Natural killer cell (primary cell): ENCODE measurements around the gene ATP11A. TPM values are rescaled to one million over a fixed set of nuclear protein-coding genes. Genes with fewer than 3 reads are reported as not detected.

Experiments
- ATAC-seq, 3 donors: fragments of 150-1000 bp in 2 of 3; fragments of 200-7000 bp in 1 of 3; cut with Tn5 transposase; 1 replicate in 1 of 3; 2 replicates in 2 of 3; pipeline ENCODE4 v1.10.0; 2021; ENCODE audit warnings: mild to moderate bottlenecking in 2 of 3, moderate library complexity in 2 of 3
- DNase-seq, 2 donors: peaks; one replicate each; pipeline versions ENCODE4 v3.0.0 to v3.0.0-alpha.2; 2013 to 2021; ENCODE audit warnings: mixed read lengths in 1 of 2
- H3K27ac ChIP-seq: one replicate; pipeline ENCODE4 v1.5.1; 2013; ENCODE audit warnings: mild to moderate bottlenecking, low read length
- H3K27me3 ChIP-seq: one replicate; pipeline ENCODE4 v1.6.1; 2013; ENCODE audit warnings: low read length; ENCODE audit not compliant: control insufficient read depth, insufficient read depth
- H3K36me3 ChIP-seq: one replicate; pipeline ENCODE4 v1.6.1; 2013; ENCODE audit warnings: low read length; ENCODE audit not compliant: control insufficient read depth, insufficient read depth
- H3K4me1 ChIP-seq: one replicate; pipeline ENCODE4 v1.6.1; 2013; ENCODE audit warnings: low read length; ENCODE audit not compliant: control insufficient read depth, insufficient read depth
- H3K4me3 ChIP-seq: one replicate; pipeline ENCODE4 v1.5.1; 2013; ENCODE audit warnings: low read length
- H3K9me3 ChIP-seq: one replicate; pipeline ENCODE4 v1.6.1; 2013; ENCODE audit warnings: low read length; ENCODE audit not compliant: control insufficient read depth, insufficient read depth
- H3K27ac Mint-ChIP-seq, 2 donors: one replicate each; pipeline ENCODE4 v1.8.0; 2022; ENCODE audit warnings: mild to moderate bottlenecking in 2 of 2, mixed read lengths in 2 of 2, moderate library complexity in 1 of 2
- H3K27me3 Mint-ChIP-seq, 2 donors: one replicate each; pipeline ENCODE4 v1.8.0; 2022; ENCODE audit warnings: low read depth in 2 of 2, mixed read lengths in 2 of 2
- H3K36me3 Mint-ChIP-seq: one replicate; pipeline ENCODE4 v1.8.0; 2022; ENCODE audit warnings: mixed read lengths
- H3K4me1 Mint-ChIP-seq, 2 donors: one replicate each; pipeline ENCODE4 v1.8.0; 2022; ENCODE audit warnings: mixed read lengths in 2 of 2
- H3K4me3 Mint-ChIP-seq: one replicate; pipeline ENCODE4 v1.8.0; 2022; ENCODE audit warnings: mild to moderate bottlenecking, moderate library complexity, mixed read lengths
- H3K9me3 Mint-ChIP-seq, 2 donors: one replicate each; pipeline ENCODE4 v1.8.0; 2022; ENCODE audit warnings: mixed read lengths in 2 of 2
- WGBS: methylation state at CpG from one replicate; pipeline ENCODE4 v1.1.7; 2013; ENCODE audit warnings: missing lambda C conversion rate; ENCODE audit not compliant: insufficient coverage; 5-methylcytosine and 5-hydroxymethylcytosine counted together
- intact Hi-C: fragments of 100-400 bp; cut with micrococcal nuclease; formaldehyde crosslinking; loops from one replicate; pipeline ENCODE4 v1.14.2; 2022
- total RNA-seq, 4 donors: library from RNA; stranded (reverse); fragments of 120-200 nt in 1 of 4; gene quantifications; one replicate each; pipeline versions ENCODE4 v1.2.3 to v1.2.4, GENCODE V29; 2013 to 2022
- TF ChIP-seq, protein P1 (sequence below): fragments of 200-600 bp; IDR thresholded peaks from one replicate; pipeline ENCODE4 v1.8.0; 2022; ENCODE audit warnings: antibody characterized with exemption

Gene ATP11A
- total RNA-seq, 3 donors from 2014 or later (not counting 1 experiment from before 2014, with no cell fraction given) = 47.1 to 68.6 (median 50.7) TPM

DNA sequence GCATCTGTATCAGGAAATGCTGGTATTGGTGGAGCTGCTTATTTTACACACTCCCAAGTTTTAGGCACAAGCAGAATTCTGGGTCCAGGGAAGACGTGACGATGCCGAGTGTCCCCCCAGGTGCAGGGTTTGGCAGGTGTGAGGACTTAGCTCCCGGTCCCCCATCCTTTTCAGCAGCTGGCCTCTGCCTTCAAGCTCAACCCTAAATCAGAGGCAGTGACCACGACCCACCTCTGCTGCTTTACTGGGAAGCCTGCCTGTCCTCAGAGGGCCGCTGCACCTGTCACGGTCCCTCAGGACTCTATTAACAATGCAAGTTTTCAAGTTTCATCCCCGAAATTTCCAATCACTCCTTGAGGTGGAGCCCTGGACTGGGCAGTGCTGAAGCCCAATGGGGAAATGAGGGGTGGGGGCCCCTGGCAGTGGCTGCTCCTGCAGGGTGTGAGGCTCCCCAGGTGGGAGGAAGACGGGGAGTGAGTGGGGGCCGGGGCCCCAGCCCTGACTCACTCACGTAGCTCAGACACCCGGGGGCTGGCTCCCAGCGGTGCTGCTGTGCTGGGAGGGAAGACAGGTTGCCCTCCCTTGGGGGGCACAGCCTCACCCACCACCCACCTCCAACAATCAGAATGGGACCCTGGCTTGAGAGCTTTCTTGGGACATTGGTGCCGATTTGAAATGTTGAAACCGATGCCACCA lies 186.6 kb downstream of the ATP11A start:
- ATAC-seq = no peak
- TF ChIP-seq, protein P1, sequence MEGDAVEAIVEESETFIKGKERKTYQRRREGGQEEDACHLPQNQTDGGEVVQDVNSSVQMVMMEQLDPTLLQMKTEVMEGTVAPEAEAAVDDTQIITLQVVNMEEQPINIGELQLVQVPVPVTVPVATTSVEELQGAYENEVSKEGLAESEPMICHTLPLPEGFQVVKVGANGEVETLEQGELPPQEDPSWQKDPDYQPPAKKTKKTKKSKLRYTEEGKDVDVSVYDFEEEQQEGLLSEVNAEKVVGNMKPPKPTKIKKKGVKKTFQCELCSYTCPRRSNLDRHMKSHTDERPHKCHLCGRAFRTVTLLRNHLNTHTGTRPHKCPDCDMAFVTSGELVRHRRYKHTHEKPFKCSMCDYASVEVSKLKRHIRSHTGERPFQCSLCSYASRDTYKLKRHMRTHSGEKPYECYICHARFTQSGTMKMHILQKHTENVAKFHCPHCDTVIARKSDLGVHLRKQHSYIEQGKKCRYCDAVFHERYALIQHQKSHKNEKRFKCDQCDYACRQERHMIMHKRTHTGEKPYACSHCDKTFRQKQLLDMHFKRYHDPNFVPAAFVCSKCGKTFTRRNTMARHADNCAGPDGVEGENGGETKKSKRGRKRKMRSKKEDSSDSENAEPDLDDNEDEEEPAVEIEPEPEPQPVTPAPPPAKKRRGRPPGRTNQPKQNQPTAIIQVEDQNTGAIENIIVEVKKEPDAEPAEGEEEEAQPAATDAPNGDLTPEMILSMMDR = no peak
- Histone ChIP-seq H3K4me3 (no peak overlapping the region), H3K36me3 (peaks cover 12% of the 10 kb centered on the region), H3K9me3 (peaks cover 17% of the 10 kb centered on the region), H3K27me3 (no peaks in the 10 kb centered on the region), H3K4me1 (peaks cover 32% of the 10 kb centered on the region), H3K27ac (no peak overlapping the region)
- peaks cover 26% of the 10 kb centered on the region in 2 donors for H3K4me1 Mint-ChIP-seq
- DNase-seq = no peak
- H3K4me3 Mint-ChIP-seq = no peak overlapping the region
- intact Hi-C loops = no loop called here
- H3K9me3 Mint-ChIP-seq = peaks cover 8 to 10% of the 10 kb centered on the region in 2 donors
- WGBS = 90% methylated on average over 15 of the region's 15 CpGs
- peaks cover 7% of the 10 kb centered on the region for H3K36me3 Mint-ChIP-seq
- H3K27me3 Mint-ChIP-seq = no peaks in the 10 kb centered on the region
- H3K27ac Mint-ChIP-seq = no peak overlapping the region

- no peak overlapping the region for H3K4me3 ChIP-seq
- H3K9me3 ChIP-seq = peaks cover 17% of the 10 kb centered on the region
- peaks cover 15% of the 10 kb centered on the region for H3K36me3 ChIP-seq
- Mint-ChIP-seq H3K9me3 (peaks cover 8 to 10% of the 10 kb centered on the region in 2 donors), H3K27me3 (no peaks in the 10 kb centered on the region), H3K4me1 (peaks cover 26% of the 10 kb centered on the region in 2 donors), H3K36me3 (peaks cover 7% of the 10 kb centered on the region), H3K27ac (no peak overlapping the region), H3K4me3 (no peak overlapping the region)
- TF ChIP-seq, protein P1 = no peak
- WGBS = 88% methylated on average over 12 of the region's 12 CpGs
- H3K4me1 ChIP-seq = peaks cover 32% of the 10 kb centered on the region
- no peak for ATAC-seq
- H3K27ac ChIP-seq = no peak overlapping the region
- no peak for DNase-seq
- no peaks in the 10 kb centered on the region for H3K27me3 ChIP-seq
- intact Hi-C loops = no loop called here
Observed at GRCh38 chr13:112877066-112877465, 187.2 kb downstream of the ATP11A start.

DNA sequence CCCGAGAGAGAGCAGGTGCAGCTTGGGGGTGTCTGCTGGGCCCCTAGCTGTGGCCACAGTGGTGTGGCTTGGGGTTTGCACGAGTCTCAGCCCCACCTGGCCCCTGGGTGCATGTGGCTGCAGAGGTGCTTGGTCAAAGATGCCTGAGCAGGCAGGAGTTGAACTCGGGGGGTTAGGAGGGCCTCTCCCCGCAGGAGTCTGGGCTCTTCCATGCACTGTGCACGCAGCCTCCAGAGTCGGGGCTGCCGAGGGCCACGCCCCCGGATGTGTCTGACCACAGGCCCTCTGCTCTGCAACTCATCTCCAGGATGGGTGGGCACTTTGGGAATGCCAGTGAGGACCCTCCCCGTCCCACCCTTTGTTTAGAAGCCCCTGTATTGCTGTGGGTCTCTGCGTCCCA lies 187.7 kb downstream of the ATP11A start:
- Histone ChIP-seq H3K27ac (no peak overlapping the region), H3K4me3 (no peak overlapping the region), H3K4me1 (peaks cover 27% of the 10 kb centered on the region), H3K27me3 (no peaks in the 10 kb centered on the region), H3K36me3 (peaks cover 18% of the 10 kb centered on the region), H3K9me3 (peaks cover 15% of the 10 kb centered on the region)
- Mint-ChIP-seq H3K36me3 (peaks cover 7% of the 10 kb centered on the region), H3K4me3 (no peak overlapping the region), H3K27ac (no peak overlapping the region), H3K27me3 (no peaks in the 10 kb centered on the region), H3K4me1 (peaks cover 26% of the 10 kb centered on the region in 2 donors), H3K9me3 (peaks cover 8 to 10% of the 10 kb centered on the region in 2 donors)
- DNase-seq (no peak), ATAC-seq (no peak)
- WGBS = 79% methylated on average over 11 of the region's 11 CpGs
- TF ChIP-seq, protein P1 = no peak
- intact Hi-C loops = no loop called here
